Measurements from ENCODE around the gene SERPINA4.

- no peak for TF ChIP-seq POLR2A (IDR thresholded peaks at IDR 0.05)
- no peak for TF ChIP-seq EP300 (IDR thresholded peaks at IDR 0.05; ENCODE audit: low read depth)
These were observed 46.9 kb upstream of the SERPINA4 start for GRCh38 chr14:94514351-94514750.

All from transverse colon (tissue), 1 donor.